Measurements from ENCODE around the gene PALLD. TPM values are rescaled to one million over a fixed set of nuclear protein-coding genes. Genes with fewer than 3 reads are reported as not detected.

PALLD gene
- total RNA-seq, 1 experiment from 2014 or later = 91.8 TPM

- no peak for DNase-seq (ENCODE audit: extremely low read depth, low read depth)
Observed at GRCh38 chr4:168877511-168878491, 380.9 kb downstream of the PALLD start.

GRCh38 chr4:168878623-168879022 is 381.8 kb downstream of the PALLD start:
- no peak for DNase-seq (ENCODE audit: extremely low read depth, low read depth)

- no peak for DNase-seq (ENCODE audit: extremely low read depth, low read depth)
Observed at GRCh38 chr4:168879188-168879587, 382.3 kb downstream of the PALLD start.

DNA sequence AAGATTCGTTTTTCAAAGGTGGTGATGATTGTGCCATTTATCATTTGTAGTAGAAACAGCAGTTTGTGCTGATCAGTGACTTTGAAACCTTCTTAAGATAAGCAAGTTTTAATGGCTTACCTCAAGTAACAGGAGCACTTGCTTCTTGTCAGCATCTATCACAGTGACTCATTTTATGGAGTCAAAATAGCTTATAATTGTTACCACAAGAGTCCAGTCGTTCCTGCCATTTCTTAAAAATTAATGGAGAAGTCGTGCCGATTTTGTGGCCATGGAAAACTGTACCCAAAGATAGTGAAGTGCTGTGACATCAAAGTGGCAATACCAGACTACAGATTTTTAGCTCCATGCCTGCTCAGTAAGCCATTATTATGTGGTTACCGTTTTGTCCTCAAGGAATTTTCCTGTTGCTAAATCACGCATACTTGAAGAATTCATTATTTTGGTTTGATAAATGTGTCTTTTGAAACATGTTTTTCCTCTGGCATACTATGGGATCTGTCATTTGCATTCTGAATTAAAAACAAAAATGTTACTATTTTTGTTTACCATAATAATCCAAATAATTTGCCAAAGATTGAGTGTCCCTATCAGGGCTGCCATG is 383.3 kb downstream of the PALLD start:
- no peak for DNase-seq (ENCODE audit: extremely low read depth, low read depth)

DNA sequence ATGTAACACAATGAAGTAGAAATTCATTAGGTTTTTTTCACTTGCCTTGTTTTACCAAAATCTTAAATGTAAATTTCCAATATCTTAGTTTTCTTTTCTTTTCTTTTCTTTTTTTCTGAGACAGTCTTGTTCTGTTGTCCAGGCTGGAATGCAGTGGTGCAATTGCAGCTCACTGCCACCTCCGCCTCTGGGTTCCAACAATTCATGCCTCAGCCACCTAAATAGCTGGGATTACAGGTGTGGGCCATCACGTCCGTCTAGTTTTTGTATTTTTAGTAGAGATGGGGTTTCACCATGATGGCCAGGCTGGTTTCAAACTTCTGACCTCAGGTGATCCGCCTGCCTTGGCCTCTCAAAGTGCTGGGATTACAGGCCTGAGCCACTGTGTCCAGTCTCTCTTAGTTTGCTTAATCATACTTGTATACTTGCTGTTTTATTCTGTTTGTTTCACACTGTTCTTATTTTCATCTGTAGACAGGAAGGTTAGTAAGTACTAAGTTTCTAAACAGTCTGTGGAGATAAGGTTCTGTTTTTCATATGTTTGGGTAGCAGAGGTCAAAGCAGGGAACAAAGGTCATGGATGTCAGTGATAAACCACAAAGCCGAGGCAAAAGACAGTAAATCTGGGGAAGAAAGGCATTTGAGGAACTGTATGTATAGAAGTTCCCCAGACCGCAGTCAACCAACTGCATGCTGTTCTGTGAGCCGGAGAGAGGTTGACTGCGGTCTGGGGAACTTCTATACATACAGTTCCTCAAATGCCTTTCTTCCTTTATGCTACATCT is 384.2 kb downstream of the PALLD start:
- no peak for DNase-seq (ENCODE audit: extremely low read depth, low read depth)

DNA sequence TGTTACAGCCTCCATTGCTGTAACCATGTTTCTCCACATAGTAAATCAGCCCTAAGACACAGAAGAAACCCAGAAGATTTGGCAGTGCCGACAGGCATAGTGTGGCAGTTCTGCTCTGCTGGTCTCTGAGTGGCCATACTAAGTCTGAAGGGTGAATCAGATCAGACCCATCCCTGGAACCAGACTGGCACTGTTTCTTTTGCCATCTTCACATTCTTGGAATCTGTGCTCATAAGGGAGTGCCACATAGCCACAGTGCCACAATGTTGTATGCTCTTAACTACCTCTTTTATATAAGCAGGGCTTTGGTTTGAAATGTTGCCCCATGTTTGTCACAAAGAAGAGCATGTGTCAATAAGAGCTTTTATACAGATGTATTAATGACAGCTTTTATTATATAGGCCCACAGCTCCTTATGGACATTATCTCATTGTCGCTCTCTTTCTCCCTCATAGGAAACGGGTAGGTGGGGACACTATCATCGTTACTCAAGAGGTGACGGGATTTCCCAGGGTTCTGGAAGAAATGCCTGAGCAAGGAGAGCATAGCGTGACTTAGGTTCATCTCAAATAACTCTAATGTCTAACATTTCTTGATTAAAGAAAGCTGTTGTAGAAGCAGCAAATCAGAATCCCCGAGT is 385.0 kb downstream of the PALLD start:
- no peak for DNase-seq (ENCODE audit: extremely low read depth, low read depth)

- DNase-seq (ENCODE audit: extremely low read depth, low read depth) = no peak
Observed at GRCh38 chr4:168882650-168883233, 385.9 kb downstream of the PALLD start.

GRCh38 chr4:168883513-168883912 is 386.7 kb downstream of the PALLD start:
- no peak for DNase-seq (ENCODE audit: extremely low read depth, low read depth)

- no peak for DNase-seq (ENCODE audit: extremely low read depth, low read depth)
Observed at GRCh38 chr4:168884251-168885124, 387.6 kb downstream of the PALLD start.

DNA sequence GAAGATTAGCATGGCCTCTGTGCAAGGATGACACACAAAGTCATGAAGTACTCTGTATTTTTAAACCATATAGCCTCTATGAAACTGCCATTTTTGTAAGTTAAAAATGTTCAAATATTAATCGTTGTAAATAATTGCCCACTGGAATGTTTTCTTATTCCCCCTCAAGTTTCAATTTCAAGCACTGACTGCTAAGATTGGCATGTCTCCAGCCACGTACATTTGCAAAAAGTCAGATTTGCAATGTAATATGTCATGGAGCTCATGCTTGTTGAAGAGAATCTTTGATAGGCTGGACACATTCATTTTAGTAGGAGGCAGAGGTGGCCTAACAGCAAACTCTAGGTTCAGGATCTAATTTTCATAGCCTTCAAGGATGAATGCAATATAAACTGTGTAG is 388.5 kb downstream of the PALLD start:
- DNase-seq (ENCODE audit: extremely low read depth, low read depth) = no peak

DNA sequence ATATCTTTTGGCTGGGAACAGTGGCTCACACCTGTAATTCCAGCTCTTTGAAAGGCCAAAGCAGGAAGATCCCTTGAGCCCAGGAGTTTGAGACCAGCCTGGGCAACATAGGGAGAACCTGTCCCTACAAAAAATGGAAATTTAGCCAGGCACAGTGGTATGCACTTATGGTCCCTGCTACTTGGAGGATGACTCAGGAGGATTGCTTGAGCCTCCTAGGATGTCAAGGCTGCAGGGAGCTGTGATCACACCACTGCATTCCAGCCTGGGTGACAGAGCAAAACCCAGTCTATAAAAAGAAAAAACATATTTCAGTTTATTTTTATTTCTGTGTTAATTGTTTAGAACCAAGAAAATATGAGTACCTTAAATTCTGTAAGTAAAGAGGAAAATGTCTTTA is 389.5 kb downstream of the PALLD start:
- DNase-seq (ENCODE audit: extremely low read depth, low read depth) = no peak

- no peak for DNase-seq (ENCODE audit: extremely low read depth, low read depth)
Observed at GRCh38 chr4:168887809-168888208, 391.0 kb downstream of the PALLD start.

DNA sequence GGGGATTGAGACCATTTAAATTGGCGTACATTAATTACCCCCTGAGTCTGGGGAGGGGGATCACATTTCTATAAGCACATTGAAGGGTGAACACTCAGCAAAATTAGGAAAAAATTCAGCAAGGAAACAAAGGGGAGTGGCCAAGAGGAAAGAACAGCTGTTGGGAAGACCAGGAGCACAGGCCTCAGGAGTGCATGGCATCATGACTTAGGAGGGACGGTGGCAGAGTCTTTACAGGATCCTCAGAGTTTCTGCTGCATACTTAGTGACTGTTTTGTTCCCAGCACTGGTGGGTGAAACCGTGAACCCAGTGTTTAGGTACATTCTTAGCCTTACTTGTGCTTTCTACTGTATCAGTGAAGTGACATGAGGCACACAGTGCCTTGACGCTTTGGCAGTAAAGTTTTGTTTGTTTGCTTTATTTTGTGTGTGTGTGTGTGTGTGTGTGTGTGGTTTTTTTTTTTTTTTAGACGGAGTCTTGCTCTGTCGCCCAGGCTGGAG is 391.9 kb downstream of the PALLD start:
- no peak for DNase-seq (ENCODE audit: extremely low read depth, low read depth)

GRCh38 chr4:168891086-168891485 is 394.2 kb downstream of the PALLD start:
- DNase-seq (ENCODE audit: extremely low read depth, low read depth) = no peak

DNA sequence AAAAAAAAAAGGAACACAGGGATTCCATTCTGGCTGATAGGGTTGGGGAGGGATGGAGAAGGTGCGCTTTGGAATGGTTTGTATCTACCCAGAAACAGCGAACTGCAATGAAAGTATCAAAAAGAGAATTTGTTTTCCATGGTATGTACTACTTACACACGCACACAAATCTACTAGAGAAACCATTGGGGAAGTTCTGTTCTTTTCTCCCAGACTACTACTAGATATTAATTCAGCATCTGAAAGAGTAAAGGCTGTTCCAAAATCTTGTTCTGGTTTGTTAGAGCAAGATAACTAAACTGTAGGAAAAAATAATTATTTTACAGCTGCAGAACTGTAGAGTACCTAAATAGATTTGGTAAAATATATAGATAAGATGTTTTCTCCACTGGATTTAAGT is 394.8 kb downstream of the PALLD start:
- DNase-seq (ENCODE audit: extremely low read depth, low read depth) = no peak

- no peak for DNase-seq (ENCODE audit: extremely low read depth, low read depth)
Observed at GRCh38 chr4:168892475-168892874, 395.6 kb downstream of the PALLD start.

DNA sequence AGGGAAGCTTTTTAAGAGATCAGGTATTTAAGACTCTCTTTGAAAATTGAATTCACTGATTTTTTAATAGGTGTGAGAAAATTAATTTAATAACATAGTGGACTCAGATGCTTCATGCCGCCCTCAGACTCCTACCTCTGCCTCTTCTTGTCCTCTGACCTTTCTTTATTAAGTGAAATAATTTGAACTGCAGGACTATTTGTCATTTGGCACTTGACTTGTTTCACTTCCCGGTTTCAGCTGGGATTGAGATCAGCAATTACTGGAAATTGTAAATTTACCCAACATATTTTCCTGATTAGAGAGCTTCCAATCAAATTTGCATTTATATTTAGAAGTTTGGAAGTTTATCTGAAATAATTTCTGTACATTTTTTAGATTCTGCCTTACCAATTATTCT is 396.4 kb downstream of the PALLD start:
- DNase-seq (ENCODE audit: extremely low read depth, low read depth) = no peak

GRCh38 chr4:168893807-168894206 is 397.0 kb downstream of the PALLD start:
- DNase-seq (ENCODE audit: extremely low read depth, low read depth) = no peak

DNA sequence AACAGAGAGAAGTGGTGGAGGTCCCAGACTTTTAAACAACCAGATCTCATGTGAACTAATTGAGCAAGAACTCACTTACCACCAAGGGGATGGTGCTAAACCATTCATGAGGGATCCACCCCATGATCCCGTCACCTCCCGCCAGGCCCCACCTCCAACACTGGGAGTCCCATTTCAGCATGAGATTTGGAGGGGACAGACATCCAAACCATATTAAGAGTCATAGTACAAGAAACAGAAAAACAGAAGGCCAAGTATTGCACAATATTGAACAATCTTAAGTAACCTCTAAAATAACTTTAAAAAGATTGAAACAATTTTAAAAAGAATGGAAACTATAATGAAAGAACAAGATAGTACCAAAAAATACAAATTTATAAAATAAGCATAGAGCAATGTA is 403.2 kb downstream of the PALLD start:
- DNase-seq (ENCODE audit: extremely low read depth, low read depth) = no peak

Measured in NCI-H460 (cell line).